Choroid plexus epithelial cell (primary cell): ENCODE results near the gene ARMCX4.

Experiments
- DNase-seq: peaks from one replicate; pipeline ENCODE4 v3.0.0-alpha.2; 2010; ENCODE audit warnings: low read depth
- H3K4me3 ChIP-seq: 2 replicates; pipeline ENCODE4 v1.5.1; 2011; ENCODE audit warnings: low read depth, mild to moderate bottlenecking, control low read depth, low read length, moderate library complexity
- TF ChIP-seq, protein P1 (sequence below): conservative IDR thresholded peaks from 2 replicates; pipeline ENCODE4 v1.5.1; 2011; ENCODE audit warnings: low read depth, mild to moderate bottlenecking, control low read depth, inconsistent platforms, low read length, moderate library complexity

ARMCX4 gene

DNA sequence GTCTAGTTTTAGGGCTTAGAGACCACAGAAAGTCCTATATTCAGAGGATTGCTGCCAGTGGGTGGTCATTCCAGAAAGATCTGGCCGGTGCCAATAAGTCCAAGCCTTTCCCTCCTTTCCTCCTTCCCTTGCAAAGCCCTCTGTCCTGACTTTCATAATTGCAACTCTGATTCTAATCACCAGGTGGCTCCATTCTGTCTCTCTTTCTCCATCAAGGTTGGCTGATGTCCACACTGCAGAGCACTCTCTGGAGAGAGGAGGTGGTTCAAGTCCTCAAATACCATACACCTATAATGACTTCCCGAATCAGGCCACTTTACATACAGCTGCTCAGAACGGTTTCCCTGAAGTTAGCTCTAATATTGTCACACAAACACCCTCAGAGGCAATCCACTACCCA is 22.4 kb upstream of the ARMCX4 start:
- no peak overlapping the region for H3K4me3 ChIP-seq
- TF ChIP-seq, protein P1, sequence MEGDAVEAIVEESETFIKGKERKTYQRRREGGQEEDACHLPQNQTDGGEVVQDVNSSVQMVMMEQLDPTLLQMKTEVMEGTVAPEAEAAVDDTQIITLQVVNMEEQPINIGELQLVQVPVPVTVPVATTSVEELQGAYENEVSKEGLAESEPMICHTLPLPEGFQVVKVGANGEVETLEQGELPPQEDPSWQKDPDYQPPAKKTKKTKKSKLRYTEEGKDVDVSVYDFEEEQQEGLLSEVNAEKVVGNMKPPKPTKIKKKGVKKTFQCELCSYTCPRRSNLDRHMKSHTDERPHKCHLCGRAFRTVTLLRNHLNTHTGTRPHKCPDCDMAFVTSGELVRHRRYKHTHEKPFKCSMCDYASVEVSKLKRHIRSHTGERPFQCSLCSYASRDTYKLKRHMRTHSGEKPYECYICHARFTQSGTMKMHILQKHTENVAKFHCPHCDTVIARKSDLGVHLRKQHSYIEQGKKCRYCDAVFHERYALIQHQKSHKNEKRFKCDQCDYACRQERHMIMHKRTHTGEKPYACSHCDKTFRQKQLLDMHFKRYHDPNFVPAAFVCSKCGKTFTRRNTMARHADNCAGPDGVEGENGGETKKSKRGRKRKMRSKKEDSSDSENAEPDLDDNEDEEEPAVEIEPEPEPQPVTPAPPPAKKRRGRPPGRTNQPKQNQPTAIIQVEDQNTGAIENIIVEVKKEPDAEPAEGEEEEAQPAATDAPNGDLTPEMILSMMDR: peak; percentile 56
- peak; percentile 62 for DNase-seq

DNA sequence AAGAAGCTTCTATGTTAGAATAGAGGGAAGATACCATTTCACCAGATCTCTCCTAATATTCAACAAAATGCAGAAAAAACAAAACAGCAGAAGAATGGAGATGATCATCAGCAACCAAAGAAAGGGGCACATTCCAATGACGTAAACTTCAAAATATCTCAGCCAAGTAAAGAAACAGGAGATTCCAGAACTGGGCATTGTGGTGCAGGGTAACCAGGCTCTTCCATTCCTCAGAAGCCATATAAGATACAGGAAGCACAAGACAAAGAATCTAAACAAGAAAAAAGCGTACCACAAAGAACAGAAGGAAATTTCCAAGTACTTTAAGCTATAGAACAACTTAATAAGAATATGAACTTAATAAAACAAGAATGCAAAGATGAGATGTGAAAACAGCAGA is 6.9 kb upstream of the ARMCX4 start:
- peak; percentile 45 for DNase-seq

DNA sequence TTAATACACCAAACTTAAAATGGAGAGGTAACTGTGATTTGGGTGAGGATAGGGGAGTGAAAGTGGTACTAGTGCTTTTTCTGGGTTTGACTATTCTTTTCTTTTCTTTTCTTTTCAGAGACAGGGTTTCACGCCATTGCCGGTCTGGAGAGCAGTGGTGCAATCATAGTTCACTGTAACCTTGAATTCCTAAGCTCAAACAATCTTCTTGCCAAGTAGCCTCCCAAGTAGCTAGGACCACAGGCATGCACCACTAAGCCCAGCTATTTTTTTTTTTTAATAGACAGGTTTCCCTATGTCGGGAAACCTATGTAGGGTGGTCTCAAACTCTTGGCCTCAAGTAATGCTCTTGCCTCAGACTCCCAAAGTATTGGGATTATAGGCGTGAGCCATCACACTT is 3.0 kb upstream of the ARMCX4 start:
- DNase-seq: peak; percentile 83
- TF ChIP-seq, protein P1: no peak
- no peak overlapping the region for H3K4me3 ChIP-seq

More for the DNA sequence above, 6.9 kb upstream of the ARMCX4 start:
- TF ChIP-seq, protein P1: no peak
- H3K4me3 ChIP-seq: no peak overlapping the region

DNA sequence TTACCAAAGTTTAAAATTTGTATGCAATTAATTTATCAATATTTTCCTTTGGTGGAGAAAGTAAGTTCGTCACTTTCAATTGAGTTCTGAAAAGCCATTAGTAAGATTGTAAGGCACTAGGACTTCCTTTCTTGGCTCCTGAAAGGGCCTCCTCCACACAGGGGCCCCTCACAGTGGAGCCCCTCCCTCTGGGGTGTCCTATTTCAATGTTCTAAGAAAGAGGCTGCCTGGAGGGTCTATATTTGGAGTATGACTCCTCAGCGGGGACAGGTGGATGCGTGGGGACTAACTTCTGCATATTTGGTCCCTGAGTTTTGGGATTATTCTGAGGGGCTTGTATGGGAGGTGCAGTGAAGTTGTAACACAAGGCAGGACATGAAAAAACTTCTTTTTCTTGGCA is 1.6 kb upstream of the ARMCX4 start:
- DNase-seq: peak; percentile 21
- TF ChIP-seq, protein P1: no peak
- no peak overlapping the region for H3K4me3 ChIP-seq

DNA sequence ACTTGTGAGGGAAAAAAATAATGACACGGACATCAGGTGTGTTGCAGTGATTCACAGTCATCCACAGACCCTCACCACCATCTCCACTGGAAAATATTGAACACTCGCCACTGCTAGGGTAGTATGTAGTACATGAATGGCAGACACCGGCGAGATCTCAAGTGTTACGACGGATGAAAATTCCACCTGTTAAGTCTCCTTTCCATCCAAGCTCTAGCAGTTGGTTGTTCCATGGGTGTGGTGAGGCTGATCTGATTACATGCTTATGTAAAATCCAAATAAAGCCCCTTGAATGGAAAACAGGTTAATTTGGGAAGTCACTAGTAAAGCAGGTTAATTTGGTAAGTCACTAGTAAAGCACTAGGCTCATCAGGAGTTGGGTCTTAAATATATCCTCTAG is 1.1 kb upstream of the ARMCX4 start:
- DNase-seq: no peak
- TF ChIP-seq, protein P1: no peak
- no peak overlapping the region for H3K4me3 ChIP-seq

DNA sequence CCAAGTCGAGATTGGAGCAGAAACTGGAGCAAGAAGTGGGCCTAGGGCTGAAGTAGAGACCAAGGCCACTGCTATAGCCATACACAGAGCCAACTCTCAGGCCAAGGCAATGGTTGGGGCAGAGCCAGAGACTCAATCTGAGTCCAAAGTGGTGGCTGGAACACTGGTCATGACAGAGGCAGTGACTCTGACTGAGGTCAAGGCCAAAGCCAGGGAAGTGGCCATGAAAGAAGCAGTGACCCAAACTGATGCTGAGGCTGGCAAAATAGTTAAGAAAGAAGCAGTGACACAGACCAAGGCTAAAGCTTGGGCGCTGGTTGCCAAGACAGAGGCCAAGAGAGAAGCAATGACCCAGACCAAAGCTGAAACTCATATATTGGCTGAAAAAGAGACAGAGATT is 3.5 kb downstream of the ARMCX4 start:
- no peak overlapping the region for H3K4me3 ChIP-seq
- DNase-seq: no peak
- TF ChIP-seq, protein P1: no peak

DNA sequence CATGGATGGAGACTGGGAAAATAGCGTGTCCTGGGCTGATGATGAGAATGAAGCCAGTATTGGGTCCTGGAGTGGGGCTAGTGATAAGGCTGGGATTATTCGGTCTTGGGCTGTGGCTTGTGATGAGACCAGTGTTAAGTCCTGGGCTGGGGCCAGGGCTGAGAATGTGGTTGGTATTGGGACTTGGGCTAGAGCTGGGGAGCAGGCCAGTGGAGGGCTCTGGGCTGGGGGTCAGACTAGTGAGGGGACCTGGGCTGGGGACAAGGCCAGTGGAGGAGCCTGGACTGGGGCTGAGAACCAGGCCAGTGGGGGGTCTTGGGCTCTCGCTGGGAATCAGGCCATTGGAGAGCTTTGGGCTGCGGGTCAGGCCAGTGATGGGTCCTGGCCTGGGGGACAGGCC is 6.7 kb downstream of the ARMCX4 start:
- TF ChIP-seq, protein P1: no peak
- no peak for DNase-seq
- no peak overlapping the region for H3K4me3 ChIP-seq
